ENCODE measurements around the gene SUCLG2.
"Not testable (repeated sequence)": the region's sequence is repeated elsewhere in the genome, so short reads cannot be mapped to it uniquely, and the experiment has no call there.

Gene SUCLG2

GRCh38 chr3:67559029-67559605 lies 95.3 kb downstream of the SUCLG2 start:
- no peak for DNase-seq (ENCODE audit: low read depth in 2 of 2)

GRCh38 chr3:67558426-67558825 lies 96.0 kb downstream of the SUCLG2 start:
- no peak for DNase-seq (ENCODE audit: low read depth in 2 of 2)

- no peak for DNase-seq (ENCODE audit: low read depth in 2 of 2)
Observed at GRCh38 chr3:67557848-67558355, 96.5 kb downstream of the SUCLG2 start.

GRCh38 chr3:67551361-67552016 lies 102.9 kb downstream of the SUCLG2 start:
- DNase-seq (ENCODE audit: low read depth in 2 of 2): no peak

- DNase-seq (ENCODE audit: low read depth in 2 of 2): no peak
Observed at GRCh38 chr3:67550541-67550940, 103.9 kb downstream of the SUCLG2 start.

GRCh38 chr3:67542502-67543250 lies 111.7 kb downstream of the SUCLG2 start:
- not testable (repeated sequence) for DNase-seq (ENCODE audit: low read depth in 2 of 2)

GRCh38 chr3:67540198-67540894 lies 114.1 kb downstream of the SUCLG2 start:
- DNase-seq (ENCODE audit: low read depth in 2 of 2): no peak

- DNase-seq (ENCODE audit: low read depth in 2 of 2): not testable (repeated sequence)
Observed at GRCh38 chr3:67537203-67537602, 117.2 kb downstream of the SUCLG2 start.

GRCh38 chr3:67535006-67535405 lies 119.4 kb downstream of the SUCLG2 start:
- DNase-seq (ENCODE audit: low read depth in 2 of 2): no peak

GRCh38 chr3:67534594-67534993 lies 119.8 kb downstream of the SUCLG2 start:
- no peak for DNase-seq (ENCODE audit: low read depth in 2 of 2)

- DNase-seq (ENCODE audit: low read depth in 2 of 2): no peak
Observed at GRCh38 chr3:67531181-67532101, 123.0 kb downstream of the SUCLG2 start.

GRCh38 chr3:67529915-67530314 lies 124.5 kb downstream of the SUCLG2 start:
- no peak for DNase-seq (ENCODE audit: low read depth in 2 of 2)

- DNase-seq (ENCODE audit: low read depth in 2 of 2): no peak
Observed at GRCh38 chr3:67529337-67529736, 125.1 kb downstream of the SUCLG2 start.

- DNase-seq (ENCODE audit: low read depth in 2 of 2): no peak
Observed at GRCh38 chr3:67526246-67526645, 128.2 kb downstream of the SUCLG2 start.

- DNase-seq (ENCODE audit: low read depth in 2 of 2): no peak
Observed at GRCh38 chr3:67524046-67524445, 130.4 kb downstream of the SUCLG2 start.

GRCh38 chr3:67522081-67522480 lies 132.3 kb downstream of the SUCLG2 start:
- DNase-seq (ENCODE audit: low read depth in 2 of 2): no peak

GRCh38 chr3:67521053-67521646 lies 133.3 kb downstream of the SUCLG2 start:
- no peak for DNase-seq (ENCODE audit: low read depth in 2 of 2)

GRCh38 chr3:67518236-67518635 lies 136.2 kb downstream of the SUCLG2 start:
- no peak for DNase-seq (ENCODE audit: low read depth in 2 of 2)

- DNase-seq (ENCODE audit: low read depth in 2 of 2): no peak
Observed at GRCh38 chr3:67517781-67518180, 136.6 kb downstream of the SUCLG2 start.

- DNase-seq (ENCODE audit: low read depth in 2 of 2): no peak
Observed at GRCh38 chr3:67516496-67516895, 137.9 kb downstream of the SUCLG2 start.

- no peak for DNase-seq (ENCODE audit: low read depth in 2 of 2)
Observed at GRCh38 chr3:67515778-67516177, 138.6 kb downstream of the SUCLG2 start.

Data from stimulated activated CD8-positive, alpha-beta memory T cell treated with anti-CD3 and anti-CD28 coated beads, Interleukin-7, amount 100 ng/mL, for 1 hour (primary cell).